GM18858 (cell line): ENCODE measurements around the gene HIVEP2.
A peak's percentile ranks its signal among the peaks of the same experiment; 100 is the strongest.

Experiments used
- ATAC-seq: cut with Tn5 transposase; IDR thresholded peaks from one replicate; pipeline ENCODE4 v1.9.1; 2021; ENCODE audit not compliant: unreplicated experiment

The HIVEP2 gene

GRCh38 chr6:142867355-142867801 is 77.6 kb downstream of the HIVEP2 start:
- no peak for ATAC-seq

GRCh38 chr6:142863981-142864380 is 81.0 kb downstream of the HIVEP2 start:
- no peak for ATAC-seq

GRCh38 chr6:142861711-142862110 is 83.3 kb downstream of the HIVEP2 start:
- ATAC-seq, result no peak

GRCh38 chr6:142860498-142860897 is 84.5 kb downstream of the HIVEP2 start:
- ATAC-seq, result no peak

- no peak for ATAC-seq
Measured at GRCh38 chr6:142857796-142858555, 87.0 kb downstream of the HIVEP2 start.

GRCh38 chr6:142857233-142857761 is 87.7 kb downstream of the HIVEP2 start:
- ATAC-seq, result peak; percentile 26

- peak; percentile 50 for ATAC-seq
Measured at GRCh38 chr6:142856624-142857232, 88.2 kb downstream of the HIVEP2 start.

GRCh38 chr6:142855893-142856623 is 88.9 kb downstream of the HIVEP2 start:
- ATAC-seq, result peak; percentile 18

GRCh38 chr6:142854589-142855488 is 90.1 kb downstream of the HIVEP2 start:
- ATAC-seq, result no peak

- no peak for ATAC-seq
Measured at GRCh38 chr6:142853244-142854180, 91.5 kb downstream of the HIVEP2 start.

- no peak for ATAC-seq
Measured at GRCh38 chr6:142851601-142852000, 93.4 kb downstream of the HIVEP2 start.

- peak; percentile 53 for ATAC-seq
Measured at GRCh38 chr6:142850679-142851423, 94.1 kb downstream of the HIVEP2 start.

- no peak for ATAC-seq
Measured at GRCh38 chr6:142848976-142849375, 96.0 kb downstream of the HIVEP2 start.

GRCh38 chr6:142848156-142848555 is 96.8 kb downstream of the HIVEP2 start:
- no peak for ATAC-seq

GRCh38 chr6:142846883-142847287 is 98.1 kb downstream of the HIVEP2 start:
- ATAC-seq, result no peak

- ATAC-seq, result no peak
Measured at GRCh38 chr6:142846459-142846831, 98.5 kb downstream of the HIVEP2 start.

- ATAC-seq, result no peak
Measured at GRCh38 chr6:142845624-142846458, 99.1 kb downstream of the HIVEP2 start.

- ATAC-seq, result peak; percentile 36
Measured at GRCh38 chr6:142845143-142845571, 99.8 kb downstream of the HIVEP2 start.
